Suprapubic skin (tissue), 4 donors: ENCODE measurements around the gene LIN54.

Experiments used
- CTCF ChIP-seq, 2 donors: fragments of 200-600 bp in 1 of 2; fragments of 450-650 bp in 1 of 2; sonication (generic) in 1 of 2; IDR thresholded peaks; one replicate each; pipeline ENCODE4 v1.5.1; 2016 to 2019; ENCODE audit warnings: antibody characterized with exemption in 2 of 2, mild to moderate bottlenecking in 1 of 2, moderate library complexity in 1 of 2
- POLR2A ChIP-seq, 2 donors: fragments of 450-650 bp; IDR thresholded peaks; one replicate each; pipeline ENCODE4 v1.6.1; 2017; ENCODE audit warnings: antibody characterized with exemption in 2 of 2, mild to moderate bottlenecking in 2 of 2, moderate library complexity in 2 of 2
- POLR2AphosphoS5 ChIP-seq, 3 donors: sonication (generic); formaldehyde crosslinking; IDR thresholded peaks; one replicate each; pipeline ENCODE4 v1.6.1; 2017; ENCODE audit warnings: antibody characterized with exemption in 3 of 3

DNA sequence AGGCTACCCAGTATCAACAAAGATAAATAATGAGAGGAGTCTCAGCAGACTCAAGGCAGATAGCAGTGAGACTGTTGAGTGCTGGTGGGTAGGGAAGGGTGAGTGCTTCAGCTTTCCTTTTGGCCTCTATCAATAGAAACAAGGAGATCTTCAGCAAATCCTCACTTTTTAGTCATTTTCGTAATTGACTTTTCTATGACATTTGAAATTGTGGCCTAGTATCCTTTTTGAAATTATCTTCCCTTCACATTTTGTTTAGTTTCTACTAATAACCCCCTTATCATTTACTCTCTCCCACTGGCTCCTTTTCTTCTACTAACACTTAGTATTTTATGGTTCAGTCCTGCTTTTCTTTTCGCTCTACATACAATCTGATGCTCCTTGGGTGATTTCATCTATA is 44.9 kb downstream of the LIN54 start:
- TF ChIP-seq CTCF (IDR thresholded peaks at IDR 0.05) (no peak), POLR2AphosphoS5 (IDR thresholded peaks at IDR 0.05) (no peak), POLR2A (IDR thresholded peaks at IDR 0.05) (no peak)
